Prostate gland (tissue), 2 donors: ENCODE measurements around the gene NTN1.

Experiments
- CTCF ChIP-seq, 4 experiments: fragments of 200-600 bp in 2 of 4; fragments of 450-650 bp in 2 of 4; sonication (generic) in 2 of 4; IDR thresholded peaks; 1 replicate in 3 of 4; 2 replicates in 1 of 4; pipeline ENCODE4 v1.5.1; 2016 to 2019; ENCODE audit warnings: antibody characterized with exemption in 4 of 4, mild to moderate bottlenecking in 2 of 4, moderate library complexity in 2 of 4
- POLR2AphosphoS5 ChIP-seq: sonication (generic); formaldehyde crosslinking; IDR thresholded peaks from one replicate; pipeline ENCODE4 v1.6.1; 2017; ENCODE audit warnings: antibody characterized with exemption

GRCh38 chr17:9195411-9195810 is 174.1 kb downstream of the NTN1 start:
- TF ChIP-seq CTCF (IDR thresholded peaks at IDR 0.05) (no peak), POLR2AphosphoS5 (no peak)
